GM12865 (cell line): ENCODE results near the gene LHX3.

Experiments
- DNase-seq: peaks from one replicate; pipeline ENCODE4 v3.0.0; 2010; ENCODE audit warnings: low read depth
- H3K4me3 ChIP-seq: 2 replicates; pipeline ENCODE4 v1.5.1; 2011; ENCODE audit warnings: mild to moderate bottlenecking, low read depth, low read length, control low read depth
- TF ChIP-seq, protein P1 (sequence below): IDR thresholded peaks from 2 replicates; pipeline ENCODE4 v1.5.1; 2011; ENCODE audit warnings: low read length, control low read depth, low read depth, inconsistent platforms; ENCODE audit not compliant: insufficient read depth; ENCODE audit errors: missing control alignments

LHX3 gene

DNA sequence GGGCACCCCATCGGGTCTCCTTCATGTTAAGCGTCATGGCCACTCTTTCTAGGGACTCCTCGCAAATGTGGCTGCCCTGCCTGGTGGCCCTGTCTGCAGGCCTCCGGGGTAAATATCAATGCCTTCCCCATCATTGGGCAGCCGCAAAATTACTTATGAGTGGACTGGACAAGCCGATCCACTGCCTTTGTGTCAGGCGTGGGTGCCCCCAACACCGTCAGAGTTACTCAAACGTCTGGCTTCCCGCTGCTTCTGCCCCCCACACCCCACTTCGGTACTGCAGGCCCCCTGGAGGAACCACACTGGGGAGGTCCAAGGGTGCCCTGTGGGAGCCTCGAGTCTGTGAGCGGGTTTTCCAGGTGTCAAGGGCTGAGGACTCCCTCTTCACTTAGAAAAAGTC lies 3.8 kb downstream of the LHX3 start:
- no peak overlapping the region for H3K4me3 ChIP-seq
- DNase-seq: no peak
- TF ChIP-seq, protein P1, sequence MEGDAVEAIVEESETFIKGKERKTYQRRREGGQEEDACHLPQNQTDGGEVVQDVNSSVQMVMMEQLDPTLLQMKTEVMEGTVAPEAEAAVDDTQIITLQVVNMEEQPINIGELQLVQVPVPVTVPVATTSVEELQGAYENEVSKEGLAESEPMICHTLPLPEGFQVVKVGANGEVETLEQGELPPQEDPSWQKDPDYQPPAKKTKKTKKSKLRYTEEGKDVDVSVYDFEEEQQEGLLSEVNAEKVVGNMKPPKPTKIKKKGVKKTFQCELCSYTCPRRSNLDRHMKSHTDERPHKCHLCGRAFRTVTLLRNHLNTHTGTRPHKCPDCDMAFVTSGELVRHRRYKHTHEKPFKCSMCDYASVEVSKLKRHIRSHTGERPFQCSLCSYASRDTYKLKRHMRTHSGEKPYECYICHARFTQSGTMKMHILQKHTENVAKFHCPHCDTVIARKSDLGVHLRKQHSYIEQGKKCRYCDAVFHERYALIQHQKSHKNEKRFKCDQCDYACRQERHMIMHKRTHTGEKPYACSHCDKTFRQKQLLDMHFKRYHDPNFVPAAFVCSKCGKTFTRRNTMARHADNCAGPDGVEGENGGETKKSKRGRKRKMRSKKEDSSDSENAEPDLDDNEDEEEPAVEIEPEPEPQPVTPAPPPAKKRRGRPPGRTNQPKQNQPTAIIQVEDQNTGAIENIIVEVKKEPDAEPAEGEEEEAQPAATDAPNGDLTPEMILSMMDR: no peak

DNA sequence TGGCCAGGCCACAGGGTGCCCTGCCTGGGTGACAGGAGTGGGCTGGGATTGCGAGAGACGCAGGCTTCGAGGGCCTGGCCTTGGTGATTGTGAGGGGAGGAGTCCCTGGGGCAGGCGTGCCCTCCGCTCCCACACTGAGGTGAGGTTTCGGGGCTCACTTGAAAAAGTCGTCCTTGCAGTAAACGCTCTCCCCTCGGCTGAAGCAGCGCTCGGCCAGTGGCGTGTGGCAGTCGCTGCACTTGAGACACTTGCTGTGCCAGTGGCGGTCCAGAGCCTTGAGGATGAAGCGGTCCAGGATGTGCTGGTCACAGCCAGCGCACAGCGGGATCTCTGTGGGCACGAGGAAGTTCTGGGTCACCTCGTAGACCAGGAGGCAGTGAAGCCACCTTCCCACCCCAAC lies 4.5 kb downstream of the LHX3 start:
- DNase-seq: no peak
- no peak overlapping the region for H3K4me3 ChIP-seq
- TF ChIP-seq, protein P1: no peak

DNA sequence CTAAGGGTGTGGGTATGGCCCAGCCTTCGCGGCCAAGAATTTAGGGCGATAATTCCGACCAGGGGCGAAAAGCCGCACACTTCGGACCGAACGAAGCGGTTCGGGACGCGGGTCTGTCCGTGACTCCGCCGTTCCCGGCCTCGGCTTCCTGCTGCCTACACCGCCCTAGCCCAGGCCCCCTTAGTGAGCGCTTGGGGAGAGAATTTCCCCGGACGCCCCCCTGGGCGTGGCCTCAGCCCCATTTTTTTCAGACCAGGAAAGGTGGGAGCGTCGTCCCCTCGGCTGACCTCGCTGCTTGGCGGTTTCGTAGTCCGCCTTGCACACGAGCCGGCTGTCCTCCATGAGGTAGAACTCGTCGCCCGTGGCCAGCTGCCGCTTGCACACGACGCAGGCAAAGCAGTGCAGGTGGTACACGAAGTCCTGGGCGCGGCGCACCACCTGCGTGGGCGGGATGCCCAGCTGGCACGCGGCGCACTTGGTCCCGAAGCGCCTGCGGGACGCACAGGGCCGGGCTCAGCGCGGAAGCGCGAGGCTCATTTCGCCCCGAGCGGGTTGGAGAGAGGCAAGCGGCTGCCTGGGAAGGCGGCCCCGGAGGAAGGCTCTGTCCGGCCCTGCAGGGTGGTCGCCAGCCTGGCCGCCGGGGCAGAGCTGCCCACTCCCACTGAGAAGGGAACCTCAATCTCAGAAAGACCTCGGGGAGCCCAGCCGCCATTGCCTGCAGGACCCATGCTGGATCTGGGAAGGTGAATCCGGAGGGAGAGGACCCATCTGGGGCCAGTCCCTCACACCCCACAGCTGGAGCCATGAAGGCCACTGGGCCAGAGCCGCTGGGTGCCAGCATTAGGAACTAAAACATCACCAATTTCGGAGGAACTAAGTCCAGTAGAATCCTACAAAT lies 5.3 kb downstream of the LHX3 start:
- DNase-seq: no peak
- TF ChIP-seq, protein P1: no peak
- H3K4me3 ChIP-seq: no peak overlapping the region

DNA sequence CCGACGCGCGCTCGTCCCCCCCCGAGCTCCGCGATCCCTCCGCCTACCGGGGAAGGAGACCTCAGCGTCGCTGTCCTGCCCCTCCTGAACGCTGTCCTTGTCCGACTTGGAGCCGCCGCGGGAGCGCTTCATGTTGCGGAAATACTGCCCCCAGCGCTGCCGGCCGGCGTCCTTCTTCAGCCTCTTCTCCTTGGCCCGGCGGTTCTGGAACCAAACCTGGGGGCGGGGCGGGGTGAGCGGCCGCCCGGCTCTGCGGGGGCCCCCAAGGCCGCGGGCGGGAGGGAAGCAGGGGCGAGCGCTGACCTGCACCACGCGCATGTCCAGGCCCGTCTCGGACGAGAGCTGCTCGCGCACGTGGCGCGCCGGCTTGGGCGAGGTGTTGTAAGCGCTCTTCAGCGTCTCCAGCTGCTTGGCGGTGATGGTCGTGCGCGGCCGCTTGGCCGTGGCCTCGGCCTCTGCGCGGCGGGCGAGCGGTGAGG lies 6.3 kb downstream of the LHX3 start:
- TF ChIP-seq, protein P1: no peak
- no peak for DNase-seq
- H3K4me3 ChIP-seq: no peak overlapping the region

DNA sequence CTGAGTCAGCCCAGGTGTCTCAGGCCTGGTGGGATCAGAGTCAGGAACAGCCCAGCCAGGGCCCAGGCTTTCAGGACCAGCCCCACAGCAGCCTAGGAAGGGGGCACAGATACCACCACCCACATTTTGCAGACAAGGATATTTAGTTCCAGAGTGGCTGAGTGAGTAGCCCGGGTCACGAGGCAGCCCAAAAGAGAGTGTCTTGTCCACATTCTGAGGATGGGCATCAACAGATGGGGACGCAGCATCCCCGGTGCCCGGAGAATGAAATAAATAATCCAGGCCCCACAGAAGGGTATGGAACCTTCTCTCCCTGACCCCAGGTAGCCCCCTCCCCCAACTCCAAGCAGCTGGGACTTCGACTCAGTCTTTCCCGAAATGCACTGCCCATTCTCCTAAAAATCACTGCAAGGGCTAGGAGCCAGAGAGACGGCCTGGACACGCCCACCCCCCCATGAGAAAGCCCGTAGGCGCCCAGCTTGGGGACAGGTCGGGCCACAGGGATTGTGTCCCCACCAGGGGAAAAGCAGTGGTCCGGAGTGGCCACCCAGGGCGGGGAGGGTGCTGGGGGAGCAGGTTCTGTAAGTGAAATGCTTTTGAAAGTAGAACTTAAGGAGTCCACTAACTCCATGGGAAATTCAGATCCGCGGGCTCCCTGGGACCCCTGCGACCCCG lies 6.9 kb downstream of the LHX3 start:
- H3K4me3 ChIP-seq: no peak overlapping the region
- DNase-seq: no peak
- TF ChIP-seq, protein P1: no peak

DNA sequence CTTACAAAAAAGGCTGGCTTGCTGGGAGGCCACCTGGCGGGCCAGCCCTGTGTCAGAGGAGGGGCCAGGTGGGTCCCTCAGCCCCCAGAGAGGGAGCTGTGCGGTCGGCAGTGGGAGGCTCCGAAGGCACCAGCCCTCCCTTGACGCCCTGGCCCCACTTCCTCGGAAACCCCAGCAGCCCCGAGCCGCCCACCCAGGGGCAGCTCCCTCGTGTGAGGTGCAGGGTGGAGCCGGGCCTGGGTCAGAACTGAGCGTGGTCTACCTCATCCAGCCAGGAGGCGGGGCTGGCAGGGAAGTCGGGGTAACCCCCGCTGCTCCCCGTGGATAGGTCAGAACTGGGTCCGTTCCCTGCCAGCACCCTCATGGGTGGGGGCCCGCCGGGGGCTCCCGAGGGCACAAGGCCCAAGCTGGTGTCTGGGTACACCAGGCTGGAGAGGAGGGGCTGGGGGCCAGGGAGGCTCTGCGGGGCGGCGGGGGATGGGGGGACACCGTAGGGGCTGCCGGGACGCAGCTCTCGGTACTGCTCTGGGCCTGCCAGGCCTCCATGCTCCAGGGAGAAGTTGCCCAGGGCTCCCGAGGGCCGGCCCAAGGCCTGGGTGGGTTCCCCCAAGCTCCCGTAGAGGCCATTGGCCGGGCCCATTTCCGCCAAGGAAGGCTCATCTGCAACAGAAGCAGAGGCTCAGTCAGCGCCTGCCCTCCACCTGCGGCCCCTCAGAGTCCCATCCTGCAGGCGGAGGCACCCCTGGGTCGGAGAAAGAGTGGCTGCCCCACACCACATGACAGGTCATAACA lies 7.6 kb downstream of the LHX3 start:
- TF ChIP-seq, protein P1: no peak
- no peak for DNase-seq
- no peak overlapping the region for H3K4me3 ChIP-seq
